HepG2 (cell line): Measurements from ENCODE around the gene MNAT1. TPM values are rescaled to one million over a fixed set of nuclear protein-coding genes. Genes with fewer than 3 reads are reported as not detected.

Source experiments
- ATAC-seq: fragments of 200-7000 bp; cut with Tn5 transposase; 3 replicates; pipeline ENCODE4 v1.9.1; 2020; ENCODE audit warnings: mild to moderate bottlenecking, moderate library complexity
- BruUV-seq: library from RNA; stranded (reverse); fragments of 400-500 nt; replicated peaks from 2 replicates; lab custom pipeline; 2021; lab: Mats Ljungman, UMichigan
- CTCF ChIA-PET: fragments of 300-600 bp; formaldehyde crosslinking; extraction: SDS; loops from one replicate; lab custom pipeline; 2021; ENCODE audit warnings: low total read pairs, inconsistent platforms, low intra/inter-chr PET ratio; lab: Yijun Ruan, JAX
- POLR2A ChIA-PET: fragments of 350-600 bp; sonication (Branson Sonifier 250); formaldehyde crosslinking; loops from one replicate; lab custom pipeline; 2020; ENCODE audit warnings: antibody characterized with exemption, inconsistent platforms; lab: Yijun Ruan, JAX
- DNase-seq: peaks from one replicate; pipeline ENCODE4 v3.0.0-alpha.2; 2015; ENCODE audit warnings: low spot score
- FAIRE-seq: peaks from 3 replicates; lab custom pipeline; 2011; peaks lifted over from hg19 to GRCh38; lab: Jason Lieb, UNC
- H2AFZ ChIP-seq: one replicate; pipeline ENCODE4 v1.6.1; 2011; ENCODE audit warnings: low read length, inconsistent platforms
- H3K27ac ChIP-seq: fragments of 300-600 bp; 3 replicates; pipeline ENCODE4 v1.8.0; 2011; ENCODE audit warnings: mixed run types, mild to moderate bottlenecking, mixed read lengths, low read length, inconsistent platforms; ENCODE audit not compliant: insufficient read depth; ENCODE audit errors: extremely low read length
- H3K27me3 ChIP-seq, 2 experiments: fragments of 200-600 bp in 1 of 2; 2 replicates in 1 of 2; 3 replicates in 1 of 2; pipeline versions ENCODE4 v1.6.0 to v1.8.0; 2011; ENCODE audit warnings: low read length in 2 of 2, mild to moderate bottlenecking in 2 of 2, moderate library complexity in 2 of 2, inconsistent platforms in 1 of 2; ENCODE audit not compliant: insufficient read depth in 2 of 2, control insufficient read depth in 1 of 2
- H3K36me3 ChIP-seq, 2 experiments: fragments of 200-600 bp in 1 of 2; replicated peaks in 1 of 2; 2 replicates in 1 of 2; 3 replicates in 1 of 2; pipeline versions ENCODE4 v1.5.1 to v1.8.0; 2011; ENCODE audit warnings: low read length in 2 of 2, inconsistent platforms in 1 of 2; ENCODE audit not compliant: insufficient read depth in 2 of 2, control insufficient read depth in 1 of 2
- H3K4me1 ChIP-seq: 2 replicates; pipeline ENCODE4 v1.5.1; 2012; ENCODE audit warnings: low read length, inconsistent platforms; ENCODE audit not compliant: insufficient read depth
- H3K4me2 ChIP-seq: 2 replicates; pipeline ENCODE4 v1.6.0; 2011; ENCODE audit warnings: low read depth, low read length, inconsistent platforms
- H3K4me3 ChIP-seq, 3 experiments: fragments of 200-600 bp in 1 of 3; sonication (generic), shearing (Covaris generic) in 1 of 3; replicated peaks in 1 of 3; 2 replicates each; pipeline ENCODE4 v1.5.1; 2011 to 2016; ENCODE audit warnings: low read length in 3 of 3, inconsistent platforms in 2 of 3, low read depth in 2 of 3, mild to moderate bottlenecking in 2 of 3, control low read depth in 1 of 3, mixed read lengths in 1 of 3; ENCODE audit not compliant: insufficient read depth in 1 of 3
- H3K79me2 ChIP-seq: one replicate; pipeline ENCODE4 v1.6.1; 2011; ENCODE audit warnings: low read length, inconsistent platforms; ENCODE audit not compliant: insufficient read depth
- H3K9ac ChIP-seq: 2 replicates; pipeline ENCODE4 v1.6.0; 2011; ENCODE audit warnings: mild to moderate bottlenecking, low read depth, low read length, inconsistent platforms; ENCODE audit not compliant: insufficient read depth
- H3K9me3 ChIP-seq: 2 replicates; pipeline ENCODE4 v1.5.1; 2012; ENCODE audit warnings: mild to moderate bottlenecking, low read length
- H4K20me1 ChIP-seq: 2 replicates; pipeline ENCODE4 v1.6.0; 2011; ENCODE audit warnings: inconsistent platforms, mild to moderate bottlenecking, low read length, moderate library complexity; ENCODE audit not compliant: insufficient read depth
- ARID4A ChIP-seq: sonication (generic); formaldehyde crosslinking; IDR thresholded peaks from 2 replicates; pipeline ENCODE4 v1.5.0; 2020; ENCODE audit warnings: mild to moderate bottlenecking, missing genetic modification reagents, borderline replicate concordance
- MAX ChIP-seq: IDR thresholded peaks from 2 replicates; pipeline ENCODE4 v1.6.1; 2012; ENCODE audit warnings: inconsistent platforms
- NFIB ChIP-seq: sonication (generic); formaldehyde crosslinking; IDR thresholded peaks from 2 replicates; pipeline ENCODE4 v1.9.0; 2021; ENCODE audit warnings: missing genetic modification reagents, mild to moderate bottlenecking, borderline replicate concordance
- NFKBIZ ChIP-seq: IDR thresholded peaks from 2 replicates; pipeline ENCODE4 v1.6.1; 2018; ENCODE audit warnings: missing genetic modification reagents, missing compliant biosample characterization
- PRDM15 ChIP-seq: sonication (generic); formaldehyde crosslinking; IDR thresholded peaks from 2 replicates; pipeline ENCODE4 v1.4.0; 2020; ENCODE audit warnings: missing genetic modification reagents
- TFAP4 ChIP-seq: sonication (generic); IDR thresholded peaks from 2 replicates; pipeline ENCODE4 v1.6.1; 2016; ENCODE audit warnings: low read depth, borderline replicate concordance
- WGBS: methylation state at CpG from one replicate; pipeline ENCODE4 v1.1.6; 2017; ENCODE audit warnings: low lambda C conversion rate; 5-methylcytosine and 5-hydroxymethylcytosine counted together
- in situ Hi-C: cut with HindIII; loops from 2 replicates; pipeline ENCODE4 v1.10.0; 2017; ENCODE audit warnings: low pct_unique_long_range_greater_than_20kb; ENCODE audit not compliant: extremely low pct_ligation_motif_present
- intact Hi-C: fragments of 100-400 bp; cut with micrococcal nuclease; formaldehyde crosslinking; loops from one replicate; pipeline ENCODE4 v1.10.0; 2022; ENCODE audit not compliant: unreplicated experiment
- polyA plus RNA-seq, 8 experiments: library from polyadenylated mRNA; depleted of rRNA in 3 of 8; stranded (reverse) in 7 of 8; unstranded in 1 of 8; fragments of >200 nt; fragmentation: Illumina TruSeq in 4 of 8; extraction: Trizol in 4 of 8; gene quantifications; 2 replicates each; pipeline versions ENCODE4 v1.2.1 to v1.2.3, GENCODE V29; 2011 to 2016; ENCODE audit warnings: low read depth in 4 of 8, missing spikeins in 1 of 8, mixed read lengths in 1 of 8; ENCODE audit not compliant: insufficient read depth in 1 of 8
- total RNA-seq, 5 experiments: library from RNA; depleted of rRNA; stranded (reverse); fragments of >200 nt; fragmentation: Illumina TruSeq; extraction: Trizol; gene quantifications; 2 replicates each; pipeline ENCODE4 v1.2.3, GENCODE V29; 2016; ENCODE audit warnings: low read depth in 1 of 5

The MNAT1 gene
- total and polyA plus RNA-seq, 2 of the 13 experiments (the other 11 are each of a cell fraction or from before 2014, with no cell fraction given) = 49.2 to 94.8 TPM

- no peak overlapping the region for H3K4me3 ChIP-seq
- no peak overlapping the region for H3K27ac ChIP-seq
- ChIA-PET POLR2A (no interaction called here), CTCF (no interaction called here)
- 95% methylated on average over 4 of the region's 4 CpGs for WGBS
- intact Hi-C loops = no loop called here
- no peaks in the 10 kb centered on the region for H3K79me2 ChIP-seq
- DNase-seq (no peak), FAIRE-seq (no peak), ATAC-seq (no peak)
- no peak overlapping the region for H3K4me2 ChIP-seq
- H3K9me3 ChIP-seq = peaks cover 23% of the 10 kb centered on the region
- no peaks in the 10 kb centered on the region for H4K20me1 ChIP-seq
- TF ChIP-seq NFKBIZ (CRISPR knock-in tag) (no peak), TFAP4 (no peak)
- BruUV-seq = no TSS peak
- in situ Hi-C loops = no loop called here
- H3K36me3 ChIP-seq = no peaks in the 10 kb centered on the region
- no peak overlapping the region for H2AFZ ChIP-seq
- H3K4me1 ChIP-seq = peaks cover 10% of the 10 kb centered on the region
- no peak overlapping the region for H3K9ac ChIP-seq
- no peaks in the 10 kb centered on the region for H3K27me3 ChIP-seq
These were observed 221.6 kb downstream of the MNAT1 start for GRCh38 chr14:60956202-60956601.

GRCh38 chr14:60956632-60957031, 222.1 kb downstream of the MNAT1 start:
- peaks cover 23% of the 10 kb centered on the region for H3K9me3 ChIP-seq
- FAIRE-seq (no peak), DNase-seq (no peak), ATAC-seq (no peak)
- 88% methylated on average over 1 of the region's 1 CpG for WGBS
- H3K27me3 ChIP-seq = no peaks in the 10 kb centered on the region
- intact Hi-C loops = no loop called here
- CTCF ChIA-PET = no interaction called here
- no peak overlapping the region for H3K4me3 ChIP-seq
- no peaks in the 10 kb centered on the region for H3K79me2 ChIP-seq
- no TSS peak for BruUV-seq
- no peak overlapping the region for H3K4me2 ChIP-seq
- no peak overlapping the region for H3K9ac ChIP-seq
- peaks cover 6% of the 10 kb centered on the region for H3K4me1 ChIP-seq
- H4K20me1 ChIP-seq = no peaks in the 10 kb centered on the region
- H3K27ac ChIP-seq = no peak overlapping the region
- no peak overlapping the region for H2AFZ ChIP-seq
- TF ChIP-seq ARID4A (no peak), PRDM15 (no peak), MAX (no peak), NFIB (no peak)
- TF ChIP-seq, all 625 proteins: peak for 0
- POLR2A ChIA-PET = no interaction called here
- in situ Hi-C loops = no loop called here
- no peaks in the 10 kb centered on the region for H3K36me3 ChIP-seq
